Skeletal muscle satellite cell (primary cell): ENCODE measurements around the gene LDB2.
"Not testable (repeated sequence)": the region's sequence is repeated elsewhere in the genome, so short reads cannot be mapped to it uniquely, and the experiment has no call there.

Source experiments
- H3K27me3 ChIP-seq: 2 replicates; pipeline ENCODE4 v1.7.0; 2013; ENCODE audit warnings: low read length; ENCODE audit not compliant: control insufficient read depth, insufficient read depth
- H3K36me3 ChIP-seq: 2 replicates; pipeline ENCODE4 v1.7.0; 2013; ENCODE audit warnings: mild to moderate bottlenecking, control low read depth, low read length; ENCODE audit not compliant: insufficient read depth
- H3K4me1 ChIP-seq: 2 replicates; pipeline ENCODE4 v1.7.0; 2013; ENCODE audit warnings: low read length; ENCODE audit not compliant: control insufficient read depth, insufficient read depth
- H3K4me2 ChIP-seq: 2 replicates; pipeline ENCODE4 v1.7.0; 2013; ENCODE audit warnings: mild to moderate bottlenecking, low read length
- H3K4me3 ChIP-seq: 2 replicates; pipeline ENCODE4 v1.7.0; 2013; ENCODE audit warnings: low read length
- H3K9ac ChIP-seq: 2 replicates; pipeline ENCODE4 v1.7.0; 2013; ENCODE audit warnings: mild to moderate bottlenecking, low read depth, low read length, moderate library complexity
- H3K9me3 ChIP-seq: replicated peaks from 2 replicates; pipeline ENCODE4 v1.7.0; 2013; ENCODE audit warnings: mild to moderate bottlenecking, control low read depth, low read length

The LDB2 gene

GRCh38 chr4:16659079-16659478 lies 239.4 kb downstream of the LDB2 start:
- Histone ChIP-seq H3K9me3 (no peaks in the 10 kb centered on the region), H3K4me2 (no peak overlapping the region), H3K4me3 (no peak overlapping the region), H3K4me1 (no peaks in the 10 kb centered on the region), H3K36me3 (no peaks in the 10 kb centered on the region), H3K27me3 (no peaks in the 10 kb centered on the region), H3K9ac (no peak overlapping the region)

GRCh38 chr4:16658183-16658582 lies 240.3 kb downstream of the LDB2 start:
- Histone ChIP-seq H3K4me3 (no peak overlapping the region), H3K4me1 (no peaks in the 10 kb centered on the region), H3K9ac (no peak overlapping the region), H3K4me2 (no peak overlapping the region), H3K27me3 (no peaks in the 10 kb centered on the region), H3K9me3 (no peaks in the 10 kb centered on the region), H3K36me3 (no peaks in the 10 kb centered on the region)

GRCh38 chr4:16655111-16655510 lies 243.3 kb downstream of the LDB2 start:
- H3K9ac ChIP-seq: no peak overlapping the region
- no peaks in the 10 kb centered on the region for H3K27me3 ChIP-seq
- no peaks in the 10 kb centered on the region for H3K36me3 ChIP-seq
- H3K4me2 ChIP-seq: no peak overlapping the region
- no peaks in the 10 kb centered on the region for H3K9me3 ChIP-seq
- no peaks in the 10 kb centered on the region for H3K4me1 ChIP-seq
- no peak overlapping the region for H3K4me3 ChIP-seq

- Histone ChIP-seq H3K9ac (no peak overlapping the region), H3K36me3 (no peaks in the 10 kb centered on the region), H3K9me3 (no peaks in the 10 kb centered on the region), H3K4me2 (no peak overlapping the region), H3K4me1 (no peaks in the 10 kb centered on the region), H3K27me3 (no peaks in the 10 kb centered on the region), H3K4me3 (no peak overlapping the region)
These were observed 245.6 kb downstream of the LDB2 start for GRCh38 chr4:16652732-16653305.

GRCh38 chr4:16646459-16646858 lies 252.0 kb downstream of the LDB2 start:
- Histone ChIP-seq H3K27me3 (no peaks in the 10 kb centered on the region), H3K4me3 (no peak overlapping the region), H3K9me3 (no peaks in the 10 kb centered on the region), H3K36me3 (no peaks in the 10 kb centered on the region), H3K9ac (no peak overlapping the region), H3K4me1 (no peaks in the 10 kb centered on the region), H3K4me2 (no peak overlapping the region)

GRCh38 chr4:16643893-16644292 lies 254.6 kb downstream of the LDB2 start:
- no peak overlapping the region for H3K9ac ChIP-seq
- no peak overlapping the region for H3K4me3 ChIP-seq
- H3K4me2 ChIP-seq: no peak overlapping the region
- H3K9me3 ChIP-seq: no peaks in the 10 kb centered on the region
- no peaks in the 10 kb centered on the region for H3K4me1 ChIP-seq
- H3K36me3 ChIP-seq: no peaks in the 10 kb centered on the region
- H3K27me3 ChIP-seq: peaks cover 4% of the 10 kb centered on the region

- no peaks in the 10 kb centered on the region for H3K9me3 ChIP-seq
- no peak overlapping the region for H3K9ac ChIP-seq
- H3K4me1 ChIP-seq: no peaks in the 10 kb centered on the region
- no peak overlapping the region for H3K4me3 ChIP-seq
- H3K27me3 ChIP-seq: peaks cover 4% of the 10 kb centered on the region
- no peak overlapping the region for H3K4me2 ChIP-seq
- no peaks in the 10 kb centered on the region for H3K36me3 ChIP-seq
These were observed 255.5 kb downstream of the LDB2 start for GRCh38 chr4:16642897-16643296.

- H3K27me3 ChIP-seq: peaks cover 4% of the 10 kb centered on the region
- H3K4me2 ChIP-seq: no peak overlapping the region
- H3K4me1 ChIP-seq: no peaks in the 10 kb centered on the region
- no peaks in the 10 kb centered on the region for H3K36me3 ChIP-seq
- H3K9ac ChIP-seq: no peak overlapping the region
- H3K4me3 ChIP-seq: no peak overlapping the region
- H3K9me3 ChIP-seq: no peaks in the 10 kb centered on the region
These were observed 256.5 kb downstream of the LDB2 start for GRCh38 chr4:16641971-16642370.

GRCh38 chr4:16636912-16637630 lies 261.4 kb downstream of the LDB2 start:
- Histone ChIP-seq H3K4me2 (no peak overlapping the region), H3K9me3 (no peaks in the 10 kb centered on the region), H3K27me3 (peaks cover 4% of the 10 kb centered on the region), H3K4me3 (no peak overlapping the region), H3K36me3 (no peaks in the 10 kb centered on the region), H3K4me1 (no peaks in the 10 kb centered on the region), H3K9ac (no peak overlapping the region)

- Histone ChIP-seq H3K4me3 (no peak overlapping the region), H3K36me3 (no peaks in the 10 kb centered on the region), H3K9me3 (no peaks in the 10 kb centered on the region), H3K4me2 (no peak overlapping the region), H3K9ac (no peak overlapping the region), H3K4me1 (no peaks in the 10 kb centered on the region), H3K27me3 (peaks cover 4% of the 10 kb centered on the region)
These were observed 262.1 kb downstream of the LDB2 start for GRCh38 chr4:16636304-16636703.

- H3K27me3 ChIP-seq, H3K9me3 ChIP-seq, H3K36me3 ChIP-seq, H3K4me3 ChIP-seq, H3K9ac ChIP-seq, H3K4me2 ChIP-seq: not testable (repeated sequence)
- peaks cover 22% of the 10 kb centered on the region for H3K4me1 ChIP-seq
These were observed 269.2 kb downstream of the LDB2 start for GRCh38 chr4:16629274-16629673.

- not testable (repeated sequence) for H3K9ac ChIP-seq, H3K27me3 ChIP-seq, H3K4me2 ChIP-seq, H3K4me3 ChIP-seq, H3K36me3 ChIP-seq, H3K9me3 ChIP-seq
- H3K4me1 ChIP-seq: peaks cover 22% of the 10 kb centered on the region
These were observed 269.6 kb downstream of the LDB2 start for GRCh38 chr4:16628835-16629234.
